ENCODE measurements around the gene MAPK1.
"Not testable (repeated sequence)": the region's sequence is repeated elsewhere in the genome, so short reads cannot be mapped to it uniquely, and the experiment has no call there.

MAPK1 gene

DNA sequence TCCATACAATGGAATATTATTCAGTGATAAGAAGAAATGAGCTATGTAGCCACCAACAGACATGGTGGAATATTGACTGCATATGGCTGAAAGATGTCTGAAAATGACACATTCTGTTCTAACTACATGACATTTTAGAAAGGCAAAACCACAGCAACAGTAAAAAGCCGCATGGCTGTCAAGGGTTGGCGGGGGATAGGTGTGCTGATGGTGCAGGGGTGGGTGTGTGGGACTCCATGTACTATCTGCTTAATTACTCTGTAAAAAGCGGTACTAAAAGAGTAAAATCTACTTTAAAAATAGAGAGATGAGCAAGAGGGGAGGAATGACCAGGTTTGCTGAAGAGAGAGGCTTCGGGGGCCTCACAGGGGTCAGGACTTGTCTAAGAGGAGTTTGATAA lies 115.2 kb downstream of the MAPK1 start:
- no peak for TF ChIP-seq CTCF (conservative IDR thresholded peaks at IDR 0.05; ENCODE audit: low read depth)
- CTCF ChIA-PET: no interaction called here

GRCh38 chr22:21745948-21746347 lies 121.5 kb downstream of the MAPK1 start:
- CTCF ChIA-PET: interaction anchor here (0.7 kb wide), 1 partner anchor 364 kb away, joined by 3 read pairs; no protein-coding TSS in a partner anchor

More for the DNA sequence above, 115.2 kb downstream of the MAPK1 start:
- DNase-seq (ENCODE audit: low spot score): no peak
- H3K27ac ChIP-seq: no peak overlapping the region
- POLR2A ChIA-PET (ENCODE audit: low non-redundant PET): no interaction called here

GRCh38 chr22:21744917-21745316 lies 122.5 kb downstream of the MAPK1 start:
- CTCF ChIA-PET: interaction anchor here (0.6 kb wide), 1 partner anchor 390 kb away, joined by 3 read pairs; no protein-coding TSS in a partner anchor

More at GRCh38 chr22:21745948-21746347, 121.5 kb downstream of the MAPK1 start:
- TF ChIP-seq CTCF (conservative IDR thresholded peaks at IDR 0.05; ENCODE audit: low read depth): no peak
- no peak overlapping the region for H3K27ac ChIP-seq
- POLR2A ChIA-PET (ENCODE audit: low non-redundant PET): no interaction called here
- no peak for DNase-seq (ENCODE audit: low spot score)

DNA sequence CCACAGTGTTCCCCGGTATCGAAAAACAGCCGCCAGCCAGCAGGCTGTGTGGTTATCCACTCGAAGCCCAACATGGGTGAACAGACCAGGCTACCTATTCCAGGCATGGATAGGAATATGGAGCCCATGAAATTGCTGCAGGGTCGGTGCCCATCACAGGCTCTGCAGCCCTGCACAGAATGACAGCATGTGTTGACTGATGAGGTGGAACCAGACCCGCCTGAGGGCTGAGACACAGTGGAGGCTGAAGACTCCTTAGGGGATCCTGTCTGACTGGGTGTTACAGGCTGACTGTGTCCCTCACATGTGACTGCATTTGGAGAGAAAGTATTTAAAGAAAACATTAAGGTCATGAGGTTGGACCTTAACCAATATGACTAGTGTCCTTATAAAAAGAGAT lies 125.7 kb downstream of the MAPK1 start:
- ChIA-PET CTCF (no interaction called here), POLR2A (ENCODE audit: low non-redundant PET) (no interaction called here)
- no peak for TF ChIP-seq CTCF (conservative IDR thresholded peaks at IDR 0.05; ENCODE audit: low read depth)
- DNase-seq (ENCODE audit: low spot score): no peak
- no peak overlapping the region for H3K27ac ChIP-seq

More at GRCh38 chr22:21744917-21745316, 122.5 kb downstream of the MAPK1 start:
- POLR2A ChIA-PET (ENCODE audit: low non-redundant PET); H3K27ac ChIP-seq; DNase-seq (ENCODE audit: low spot score): not testable (repeated sequence)

DNA sequence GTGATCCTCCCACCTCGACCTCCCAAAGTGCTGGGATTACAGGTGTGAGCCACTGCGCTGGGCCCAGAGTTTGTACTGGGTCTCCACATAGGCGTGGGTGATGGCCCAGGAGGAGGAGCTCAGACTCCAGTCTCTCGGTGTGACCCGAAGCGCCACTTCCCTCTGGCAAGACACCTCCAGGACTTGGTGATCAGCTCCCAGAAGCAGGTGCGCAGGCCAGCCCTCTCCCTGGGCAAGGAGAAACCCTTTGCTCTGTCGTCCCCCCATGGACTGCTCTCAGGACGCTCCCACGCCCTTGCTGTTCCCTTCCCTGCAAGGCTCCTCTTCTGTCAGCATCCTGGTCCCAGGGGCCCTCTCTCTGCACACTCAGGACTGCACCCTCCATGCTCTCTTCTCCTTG lies 126.4 kb downstream of the MAPK1 start:
- POLR2A ChIA-PET (ENCODE audit: low non-redundant PET): no interaction called here
- no peak for TF ChIP-seq CTCF (conservative IDR thresholded peaks at IDR 0.05; ENCODE audit: low read depth)
- no peak for DNase-seq (ENCODE audit: low spot score)
- no peak overlapping the region for H3K27ac ChIP-seq
- CTCF ChIA-PET: no interaction called here

GRCh38 chr22:21739828-21740377 lies 127.5 kb downstream of the MAPK1 start:
- H3K27ac ChIP-seq: no peak overlapping the region
- ChIA-PET CTCF (interaction anchor here (0.6 kb wide), 1 partner anchor 220 kb away, joined by 6 read pairs; no protein-coding TSS in a partner anchor), POLR2A (ENCODE audit: low non-redundant PET) (no interaction called here)
- TF ChIP-seq CTCF (conservative IDR thresholded peaks at IDR 0.05; ENCODE audit: low read depth): no peak
- no peak for DNase-seq (ENCODE audit: low spot score)

- DNase-seq (ENCODE audit: low spot score): no peak
- TF ChIP-seq CTCF (conservative IDR thresholded peaks at IDR 0.05; ENCODE audit: low read depth): no peak
- ChIA-PET CTCF (interaction anchor here (0.6 kb wide), 1 partner anchor 12 kb away, joined by 3 read pairs; no protein-coding TSS in a partner anchor), POLR2A (ENCODE audit: low non-redundant PET) (no interaction called here)
- H3K27ac ChIP-seq: no peak overlapping the region
Measured at GRCh38 chr22:21738966-21739365, 128.5 kb downstream of the MAPK1 start.

Measured in RWPE1 (cell line).